ENCODE measurements around the gene HCRTR1.

Gene HCRTR1

DNA sequence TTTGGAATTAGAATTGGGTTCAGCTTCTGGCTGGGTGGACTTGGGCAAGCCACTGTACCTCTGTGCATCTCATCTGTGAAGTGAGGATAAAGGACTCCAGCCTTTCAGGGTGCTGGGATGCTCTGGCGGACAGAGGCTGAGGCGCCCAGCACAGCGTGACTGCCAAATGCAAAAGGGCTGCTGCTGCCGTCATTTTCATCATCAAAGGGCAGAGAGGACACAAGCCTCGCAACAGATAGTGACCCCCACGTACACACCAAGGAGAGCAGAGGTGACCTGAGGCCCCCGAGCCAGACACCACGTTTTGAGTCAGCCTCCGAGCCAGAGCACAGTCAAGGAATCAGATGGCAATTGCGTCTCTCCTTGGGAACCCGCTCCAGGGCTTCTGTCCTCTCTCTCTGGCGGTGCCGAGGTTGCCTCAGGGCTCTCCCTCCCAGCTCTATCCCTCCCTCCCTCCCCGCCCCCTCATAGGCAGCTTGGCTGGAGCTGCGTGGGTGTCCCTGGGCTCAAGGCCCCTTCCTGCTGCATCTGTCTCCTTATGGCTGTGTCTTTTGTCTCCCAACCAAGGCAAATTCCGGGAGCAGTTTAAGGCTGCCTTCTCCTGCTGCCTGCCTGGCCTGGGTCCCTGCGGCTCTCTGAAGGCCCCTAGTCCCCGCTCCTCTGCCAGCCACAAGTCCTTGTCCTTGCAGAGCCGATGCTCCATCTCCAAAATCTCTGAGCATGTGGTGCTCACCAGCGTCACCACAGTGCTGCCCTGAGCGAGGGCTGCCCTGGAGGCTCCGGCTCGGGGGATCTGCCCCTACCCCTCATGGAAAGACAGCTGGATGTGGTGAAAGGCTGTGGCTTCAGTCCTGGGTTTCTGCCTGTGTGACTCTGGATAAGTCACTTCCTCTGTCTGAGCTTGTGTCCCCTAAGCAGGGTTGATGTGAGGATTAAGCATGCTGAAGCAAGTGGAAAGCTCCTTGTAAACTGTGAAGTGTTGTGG, 9.0 kb downstream of the HCRTR1 start:
- DNase-seq (ENCODE audit: low read depth) = no peak

- no peak for DNase-seq (ENCODE audit: low read depth)
These were observed 9.9 kb downstream of the HCRTR1 start for GRCh38 chr1:31627301-31627929.

DNA sequence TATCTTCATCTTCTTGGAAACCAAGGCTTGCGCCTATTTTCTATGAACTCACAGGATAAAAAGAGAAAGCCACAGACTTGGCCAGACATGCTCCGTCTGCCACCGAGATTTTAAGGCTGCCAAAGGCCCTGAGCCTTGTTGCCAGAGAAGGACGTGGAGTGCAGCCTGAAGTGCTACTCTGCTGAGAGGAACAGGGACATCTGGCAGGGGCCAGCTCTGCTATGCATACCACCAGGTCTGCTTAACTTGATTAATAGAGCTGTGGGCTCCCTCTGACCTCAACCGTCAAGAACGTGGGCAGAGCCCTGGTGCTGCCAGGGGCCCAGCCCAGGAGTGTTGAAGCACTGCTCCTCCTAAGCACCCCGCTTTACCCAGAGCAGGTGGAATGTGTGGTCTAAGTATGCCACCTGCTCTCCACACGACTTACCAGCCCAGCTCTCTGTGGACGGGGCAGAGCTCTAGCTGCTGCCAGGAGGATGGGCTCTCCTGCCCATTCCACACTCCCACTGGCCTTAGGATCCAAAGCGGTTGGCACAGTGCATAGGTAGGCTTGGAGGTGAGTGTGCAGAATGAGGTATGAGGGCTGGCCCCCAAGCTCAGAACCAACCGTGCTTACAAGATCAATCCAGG, 10.6 kb downstream of the HCRTR1 start:
- DNase-seq (ENCODE audit: low read depth) = no peak

DNA sequence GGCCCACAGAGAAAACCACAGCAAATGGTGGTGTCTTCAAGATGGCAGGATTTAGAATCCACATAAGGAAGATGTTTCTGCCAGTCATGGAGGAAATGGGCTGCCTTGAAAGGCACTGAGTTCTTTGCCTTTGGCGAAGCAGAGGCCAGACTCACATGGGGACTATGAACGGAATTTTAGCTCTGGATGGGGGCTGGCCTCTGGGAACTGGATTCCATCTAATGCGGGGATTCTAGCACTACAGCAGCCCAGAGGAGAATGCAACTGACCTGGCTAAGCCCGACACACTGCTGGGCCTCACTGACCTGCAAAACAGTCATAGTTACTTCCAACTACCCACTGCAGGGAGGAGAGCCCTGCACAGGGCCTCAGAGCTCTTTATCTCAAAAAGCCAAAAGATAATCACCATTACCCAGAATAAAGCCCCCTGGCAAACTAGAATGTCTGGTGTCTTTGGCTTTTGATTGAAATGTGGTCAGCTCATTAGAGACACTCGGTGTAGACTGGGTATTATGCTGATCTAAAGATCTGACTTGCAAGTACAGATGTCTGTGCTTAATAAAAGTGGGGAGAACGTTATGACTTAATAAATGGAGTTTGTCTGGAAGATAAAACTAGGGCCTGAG, 11.6 kb downstream of the HCRTR1 start:
- no peak for DNase-seq (ENCODE audit: low read depth)

DNA sequence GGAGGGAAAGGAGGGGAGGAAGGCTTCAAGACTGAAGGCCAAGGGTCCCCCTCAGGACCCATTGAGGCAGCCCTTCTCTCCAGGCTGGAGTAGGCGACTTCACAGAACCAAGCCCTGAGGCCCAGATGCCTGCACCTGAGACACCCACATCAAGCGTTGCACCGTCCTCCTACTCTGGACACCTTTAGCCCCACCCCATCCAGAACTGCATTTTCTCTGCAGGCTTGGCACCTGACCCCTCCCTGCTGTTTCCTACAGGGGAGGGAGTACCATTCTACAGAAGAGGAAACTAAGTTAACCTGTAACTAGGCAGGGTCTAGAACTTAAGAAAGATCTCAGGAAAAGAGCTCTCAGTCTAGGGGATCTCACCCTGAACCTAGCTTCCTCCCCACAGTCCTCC, 15.2 kb downstream of the HCRTR1 start:
- DNase-seq (ENCODE audit: low read depth) = no peak

GRCh38 chr1:31633117-31633516, 15.6 kb downstream of the HCRTR1 start:
- DNase-seq (ENCODE audit: low read depth) = no peak

- DNase-seq (ENCODE audit: low read depth) = no peak
These were observed 20.6 kb downstream of the HCRTR1 start for GRCh38 chr1:31637915-31638673.

DNA sequence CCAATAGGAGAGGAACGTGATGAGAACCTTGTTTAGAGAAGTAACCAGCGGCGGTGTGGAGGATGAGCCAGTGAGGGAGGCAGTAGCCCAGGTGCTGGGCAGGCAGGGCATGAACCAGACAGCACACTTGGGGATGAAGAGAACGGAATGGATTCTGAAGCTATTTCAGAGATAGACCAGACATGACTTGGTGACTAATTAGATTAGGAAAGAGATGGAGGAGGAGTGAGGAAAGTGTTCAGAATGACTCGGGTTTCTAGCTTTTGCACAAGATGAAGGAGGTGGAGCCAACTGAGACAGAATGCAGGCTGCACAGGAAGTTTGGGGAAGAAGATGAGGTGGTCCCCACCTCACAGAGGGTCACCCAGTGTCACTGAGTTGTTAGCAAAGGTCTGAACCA, 22.1 kb downstream of the HCRTR1 start:
- DNase-seq (ENCODE audit: low read depth) = no peak

DNA sequence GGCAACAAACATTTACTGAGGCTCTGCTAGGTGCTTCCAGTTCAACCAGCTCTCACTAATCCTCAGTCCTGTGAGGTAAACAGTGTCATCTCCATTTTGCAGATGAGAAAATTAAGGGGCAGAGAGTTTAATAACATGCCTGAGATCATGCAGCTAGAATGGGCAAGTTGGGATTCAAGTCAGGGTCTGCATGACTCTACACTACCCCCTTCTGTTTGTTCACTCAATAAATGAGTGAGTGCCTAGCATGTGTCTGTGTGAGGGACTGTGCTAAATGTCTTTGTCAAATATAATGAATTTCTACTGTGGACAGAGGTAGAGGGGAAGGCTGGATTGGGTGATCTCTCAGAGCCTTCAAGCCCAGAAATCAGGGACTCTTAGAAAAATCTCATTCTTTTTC, 22.7 kb downstream of the HCRTR1 start:
- DNase-seq (ENCODE audit: low read depth) = no peak

DNA sequence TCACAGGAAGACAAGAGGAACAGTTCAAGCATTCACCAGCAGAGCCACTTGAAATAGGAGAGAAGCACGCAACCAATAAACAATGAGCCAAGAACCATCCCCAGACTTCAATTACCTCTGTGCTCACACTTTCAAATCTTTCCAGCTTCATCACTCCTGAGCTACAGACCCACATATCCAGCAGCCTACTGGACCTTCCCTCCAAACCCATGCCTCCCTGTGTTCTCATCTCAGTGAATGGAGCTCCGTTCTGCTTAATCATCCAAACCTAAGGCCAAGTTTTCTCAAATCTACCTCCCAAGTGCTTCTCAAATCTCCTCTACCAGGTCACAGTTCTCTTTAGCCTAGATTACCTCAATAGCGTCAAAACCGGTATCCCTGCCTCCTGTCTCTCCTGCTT, 23.5 kb downstream of the HCRTR1 start:
- DNase-seq (ENCODE audit: low read depth) = no peak

- DNase-seq (ENCODE audit: low read depth) = no peak
These were observed 24.9 kb downstream of the HCRTR1 start for GRCh38 chr1:31642366-31642765.

DNA sequence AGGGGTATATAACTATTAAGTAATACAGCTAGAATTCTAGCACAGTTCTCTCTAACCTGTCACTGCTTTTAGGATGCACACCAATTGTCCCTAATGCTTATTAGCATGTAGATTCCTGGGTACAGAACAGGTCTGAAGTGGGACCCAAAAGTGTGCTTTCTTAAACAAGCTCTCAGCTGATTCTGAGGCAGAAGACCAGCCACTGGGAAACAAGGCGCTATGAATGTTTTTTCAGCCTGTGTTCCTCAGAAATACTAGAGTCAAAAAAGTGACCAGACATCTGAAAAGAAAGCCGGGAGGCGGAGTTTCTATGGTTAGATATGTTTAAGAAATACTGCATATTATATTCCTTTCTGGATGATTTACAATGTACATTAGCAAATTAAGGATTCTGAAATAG, 25.4 kb downstream of the HCRTR1 start:
- DNase-seq (ENCODE audit: low read depth) = no peak

DNA sequence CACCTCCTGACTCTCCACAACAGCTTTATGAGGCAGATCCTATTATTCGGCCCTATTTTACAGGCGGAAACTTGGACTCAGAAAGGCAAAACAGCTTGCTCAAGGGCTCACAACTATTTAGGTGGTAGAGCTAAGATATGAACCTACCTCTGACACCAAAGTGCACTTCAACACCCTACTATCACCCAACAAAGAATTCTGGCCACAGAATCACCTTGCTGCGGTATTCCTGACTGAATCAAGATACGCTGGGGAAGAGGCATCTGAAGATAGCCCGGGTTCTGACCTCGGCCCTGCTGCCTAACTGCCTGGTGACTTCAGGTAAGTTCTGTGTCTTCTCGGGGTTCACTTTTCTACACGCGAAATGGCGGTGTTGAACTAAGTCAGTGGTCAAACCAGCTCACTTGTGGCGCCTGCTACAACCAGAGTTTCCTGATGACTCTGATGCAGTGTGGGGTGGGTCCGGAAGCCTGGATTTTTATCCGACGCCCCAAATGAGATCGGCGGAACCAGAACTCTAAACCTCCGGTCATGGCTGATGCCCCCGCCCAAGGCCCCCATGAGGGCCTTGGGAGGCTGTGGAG, 26.6 kb downstream of the HCRTR1 start:
- DNase-seq (ENCODE audit: low read depth) = no peak

GRCh38 chr1:31644560-31645273, 27.2 kb downstream of the HCRTR1 start, which contains the start of gene PEF1:
TSS of gene PEF1 (minus strand) at chr1:31644876. CDS start at chr1:31644864, 12 bp downstream.
- DNase-seq (ENCODE audit: low read depth) = peak; percentile 98

GRCh38 chr1:31645274-31645568, 27.7 kb downstream of the HCRTR1 start:
- no peak for DNase-seq (ENCODE audit: low read depth)

DNA sequence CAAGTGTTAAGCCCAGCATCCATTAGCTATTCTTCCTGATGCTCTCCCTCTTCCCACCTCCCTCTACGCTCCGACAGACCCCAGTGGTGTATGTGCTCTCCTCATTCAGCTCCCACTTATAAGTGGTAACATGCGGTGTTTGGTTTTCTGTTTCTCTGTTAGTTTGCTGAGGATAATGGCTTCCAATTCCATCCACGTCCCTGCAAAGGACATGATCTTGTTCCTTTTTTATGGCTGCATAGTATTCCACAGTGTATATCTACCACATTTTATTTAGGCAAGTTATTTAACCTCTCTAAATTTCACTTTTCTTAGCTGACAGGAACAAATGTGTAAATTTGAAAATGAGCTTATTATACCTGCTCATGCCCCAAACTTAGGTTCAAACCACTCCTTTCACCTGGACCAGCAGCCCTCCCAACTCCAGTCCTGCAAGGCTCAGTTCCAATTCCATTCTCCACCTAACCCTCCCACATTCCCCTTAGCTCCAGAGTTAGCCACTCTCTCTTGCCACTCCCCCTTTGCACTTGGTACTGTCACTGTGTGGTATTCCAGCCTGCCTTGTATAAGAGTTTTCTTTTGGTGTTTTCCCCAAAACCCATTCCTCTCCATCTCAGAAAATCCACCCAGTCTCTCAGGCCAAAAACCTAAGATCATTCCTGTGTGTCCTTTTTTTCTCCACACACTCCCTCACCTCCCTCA, 28.9 kb downstream of the HCRTR1 start:
- DNase-seq (ENCODE audit: low read depth) = no peak

GRCh38 chr1:31647106-31647505, 29.6 kb downstream of the HCRTR1 start:
- no peak for DNase-seq (ENCODE audit: low read depth)

DNA sequence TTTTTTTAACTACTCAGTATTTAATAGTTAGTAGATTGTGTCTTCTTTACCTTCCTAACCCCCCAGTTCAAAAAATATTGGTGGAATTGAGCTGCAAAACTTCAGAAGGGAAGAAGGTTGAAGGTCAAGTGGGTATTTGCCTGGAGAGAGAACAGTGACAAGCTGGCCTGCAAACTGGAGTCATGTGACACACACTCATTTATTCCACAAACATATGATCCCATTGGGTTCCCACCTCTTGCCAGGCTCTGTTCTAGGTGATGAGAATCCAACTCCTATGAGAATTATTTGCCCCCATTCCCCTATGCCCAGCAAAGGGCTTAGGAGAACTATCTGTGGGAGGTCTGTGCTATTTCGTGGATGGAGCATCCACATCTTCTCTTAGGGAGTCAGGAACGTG, 30.7 kb downstream of the HCRTR1 start:
- DNase-seq (ENCODE audit: low read depth) = no peak

DNA sequence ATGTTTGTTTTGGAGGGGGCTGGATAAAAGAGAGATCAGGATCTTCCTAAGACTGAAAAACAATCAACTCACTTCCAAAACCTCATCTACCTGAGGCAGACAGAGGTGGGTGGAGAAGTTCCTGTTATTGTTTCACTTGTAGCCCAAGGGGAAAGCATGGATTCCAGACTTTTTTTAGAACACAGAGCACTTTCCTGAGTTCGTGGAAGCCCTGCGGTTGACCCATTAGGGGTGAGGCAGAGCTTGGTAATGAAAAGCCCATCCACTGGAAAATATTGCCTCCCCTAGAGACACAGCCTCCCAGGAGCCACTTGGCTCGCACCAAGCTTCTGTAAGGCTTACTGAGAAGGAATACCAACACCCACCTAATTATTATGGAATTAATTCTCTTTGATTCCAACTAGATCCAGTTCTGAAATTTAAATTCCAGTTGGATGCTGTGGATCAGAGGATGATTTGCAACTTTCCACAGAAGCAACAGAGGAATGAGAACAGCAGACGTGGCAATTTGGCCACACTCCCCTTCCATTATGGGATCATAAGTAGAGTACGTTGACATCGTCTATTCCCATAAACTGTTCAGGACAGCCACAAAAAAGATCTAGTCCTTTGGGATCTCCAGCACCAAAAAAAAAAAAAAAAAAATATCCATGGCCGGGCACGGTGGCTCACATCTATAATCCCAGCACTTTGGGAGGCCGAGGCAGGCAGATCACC, 31.3 kb downstream of the HCRTR1 start:
- no peak for DNase-seq (ENCODE audit: low read depth)

All from stimulated activated CD4-positive, alpha-beta T cell treated with anti-CD3 and anti-CD28 coated beads, Interleukin-2, amount 100 ng/mL, for 4 hours (primary cell).